Sigmoid colon (tissue), 7 donors: ENCODE results near the gene HCCS. TPM values are rescaled to one million over a fixed set of nuclear protein-coding genes. Genes with fewer than 3 reads are reported as not detected.

Source experiments
- DNase-seq: peaks from one replicate; pipeline ENCODE4 v3.0.0-alpha.2; 2019
- H3K27ac ChIP-seq, 4 donors: fragments of 200-600 bp; sonication (generic); one replicate each; pipeline ENCODE4 v1.5.1; 2016 to 2019; ENCODE audit warnings: mild to moderate bottlenecking in 1 of 4
- H3K27me3 ChIP-seq, 3 donors: fragments of 200-600 bp; sonication (generic); one replicate each; pipeline ENCODE4 v1.5.1; 2019; ENCODE audit warnings: mild to moderate bottlenecking in 1 of 3
- H3K36me3 ChIP-seq, 4 donors: fragments of 200-600 bp; sonication (generic); one replicate each; pipeline ENCODE4 v1.5.1; 2016 to 2019
- H3K4me1 ChIP-seq, 4 donors: fragments of 200-600 bp; sonication (generic); one replicate each; pipeline ENCODE4 v1.5.1; 2017 to 2019
- H3K4me3 ChIP-seq, 4 donors: fragments of 200-600 bp; sonication (generic); one replicate each; pipeline ENCODE4 v1.5.1; 2017 to 2019; ENCODE audit warnings: mild to moderate bottlenecking in 2 of 4, moderate library complexity in 1 of 4
- H3K9me3 ChIP-seq, 4 donors: fragments of 200-600 bp in 3 of 4; sonication (generic) in 3 of 4; one replicate each; pipeline versions ENCODE4 v1.5.1 to v1.6.1; 2013 to 2019
- CTCF ChIP-seq, 4 experiments: fragments of 450-650 bp in 3 of 4; fragments of 200-600 bp in 1 of 4; IDR thresholded peaks; one replicate each; pipeline ENCODE4 v1.5.1; 2016 to 2019; ENCODE audit warnings: antibody characterized with exemption in 4 of 4, mild to moderate bottlenecking in 3 of 4, moderate library complexity in 2 of 4
- EP300 ChIP-seq, 4 donors: sonication (generic); formaldehyde crosslinking; IDR thresholded peaks; one replicate each; pipeline ENCODE4 v1.6.1; 2017; ENCODE audit warnings: antibody characterized with exemption in 4 of 4
- POLR2A ChIP-seq, 2 donors: fragments of 450-650 bp; IDR thresholded peaks; one replicate each; pipeline ENCODE4 v1.6.1; 2016; ENCODE audit warnings: antibody characterized with exemption in 2 of 2, mild to moderate bottlenecking in 2 of 2, moderate library complexity in 2 of 2
- POLR2AphosphoS5 ChIP-seq, 4 donors: sonication (generic); formaldehyde crosslinking; IDR thresholded peaks; one replicate each; pipeline ENCODE4 v1.6.1; 2017; ENCODE audit warnings: antibody characterized with exemption in 4 of 4
- WGBS, 2 donors: extraction: QIAGEN DNeasy Blood & Tissue Kit; methylation state at CpG; one replicate each; pipeline ENCODE4 v1.1.7; 2013; 5-methylcytosine and 5-hydroxymethylcytosine counted together
- intact Hi-C: fragments of 100-400 bp; cut with DNase I; formaldehyde crosslinking; loops from one replicate; pipeline ENCODE4 v1.15.1; 2023
- polyA plus RNA-seq, 3 donors: library from polyadenylated mRNA; stranded (reverse); fragments of 200-250 nt; gene quantifications; one replicate each; pipeline ENCODE4 v1.2.3, GENCODE V29; 2013
- total RNA-seq, 4 donors: library from RNA; depleted of rRNA; stranded (reverse); fragments of >200 nt; gene quantifications; one replicate each; pipeline ENCODE4 v1.1.0, GENCODE V29; 2016
- donor health status: healthy with polysubstance abuse.
- donor health status: Bipolar disorder and iron deficiency.
- donor health status: healthy.

The HCCS gene
- total and polyA plus RNA-seq, 7 donors, result 13.3 to 59.6 (median 20.7) TPM

DNA sequence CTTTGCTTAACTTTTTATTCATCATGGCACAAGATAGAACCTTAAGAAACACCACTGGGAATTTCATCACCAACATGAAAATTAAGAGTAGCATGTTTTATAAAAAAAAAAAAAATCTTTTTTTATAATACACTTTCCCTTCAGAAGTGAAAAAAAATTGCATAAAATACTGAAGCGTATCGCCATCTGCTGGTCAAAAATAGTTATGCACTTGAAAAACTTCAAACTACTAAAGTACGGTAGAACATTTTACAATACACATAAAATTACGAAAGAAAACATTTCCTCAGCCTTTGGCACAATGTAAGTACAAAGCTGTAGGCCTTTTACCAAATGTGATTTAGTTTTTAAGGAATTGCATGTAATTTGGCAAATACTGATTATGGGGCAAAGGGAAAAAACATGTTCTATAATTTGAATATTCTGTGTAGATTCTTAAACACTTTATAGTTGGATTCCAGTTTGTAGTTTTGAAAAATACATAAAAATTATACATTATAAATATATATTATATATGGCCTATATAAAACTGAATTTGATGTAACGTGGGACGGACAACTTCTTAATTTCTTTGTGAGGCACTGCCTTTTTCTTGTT is 26.5 kb downstream of the HCCS start:
- WGBS, 2 donors, result 23 to 33% methylated on average over 6 of the region's 6 CpGs
- TF ChIP-seq POLR2A (IDR thresholded peaks at IDR 0.05), result no peak
- TF ChIP-seq CTCF (IDR thresholded peaks at IDR 0.05), result peak in 3 of 4 experiments; percentile 12 to 59 (median 20)
- Histone ChIP-seq H3K4me3 (no peak overlapping the region), H3K4me1 (no peaks in the 10 kb centered on the region), H3K36me3 (no peaks in the 10 kb centered on the region), H3K9me3 (no peaks in the 10 kb centered on the region), H3K27me3 (no peaks in the 10 kb centered on the region), H3K27ac (no peak overlapping the region)
- intact Hi-C loops, result loop anchor here (1.0 kb wide), 1 partner anchor 948 kb away; no protein-coding TSS in a partner anchor
- DNase-seq, result no peak

- Histone ChIP-seq H3K9me3 (no peaks in the 10 kb centered on the region), H3K27ac (no peak overlapping the region), H3K4me1 (no peaks in the 10 kb centered on the region), H3K27me3 (no peaks in the 10 kb centered on the region), H3K4me3 (no peak overlapping the region), H3K36me3 (no peaks in the 10 kb centered on the region)
- WGBS, 2 donors, result 72 to 78% methylated on average over 56 of the region's 56 CpGs
- TF ChIP-seq EP300 (IDR thresholded peaks at IDR 0.05) (no peak), POLR2A (IDR thresholded peaks at IDR 0.05) (no peak), POLR2AphosphoS5 (IDR thresholded peaks at IDR 0.05) (no peak), CTCF (IDR thresholded peaks at IDR 0.05) (no peak)
- intact Hi-C loops, result loop anchor here (1.0 kb wide), 1 partner anchor 949 kb away; no protein-coding TSS in a partner anchor
- no peak for DNase-seq
Measured at GRCh38 chrX:11138498-11139390, 27.6 kb downstream of the HCCS start.

DNA sequence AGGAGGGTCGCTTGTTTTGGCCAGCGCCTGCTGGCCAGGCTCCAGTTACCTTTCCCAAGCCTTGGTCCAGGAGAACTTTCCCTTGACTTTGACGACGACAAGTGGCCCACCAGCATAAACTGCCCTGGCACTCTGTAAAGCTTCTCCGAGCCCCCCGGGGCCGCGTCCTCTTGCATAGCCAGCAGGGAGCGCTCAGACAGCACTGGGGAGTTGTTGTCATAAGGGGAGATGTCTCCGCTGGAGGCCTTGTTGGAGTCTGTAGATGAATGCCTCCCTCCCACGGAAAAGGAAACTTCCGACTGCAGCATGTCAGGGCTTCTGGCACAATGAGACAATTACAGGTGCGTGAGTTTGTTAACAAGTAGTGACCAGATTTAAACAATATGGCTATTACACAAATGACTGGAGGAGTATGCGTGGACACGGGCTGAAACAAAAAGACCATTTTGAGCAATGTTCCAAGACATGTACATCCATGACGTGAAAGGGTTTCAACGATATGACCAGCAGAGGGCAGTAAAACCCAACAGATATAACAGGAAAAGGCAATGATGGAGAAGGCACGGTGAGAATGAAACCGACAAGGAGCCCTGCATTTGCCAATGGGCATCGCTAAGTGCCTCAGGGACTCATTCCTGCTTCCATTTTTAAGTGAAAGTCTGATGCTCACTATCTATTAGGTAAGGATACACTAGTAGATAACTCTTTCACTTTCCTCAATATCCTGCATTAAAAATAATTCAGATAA is 33.0 kb downstream of the HCCS start:
- no peaks in the 10 kb centered on the region for H3K27me3 ChIP-seq
- peak overlapping the region in 2 of 4 donors; percentile 23 to 34 for H3K27ac ChIP-seq
- intact Hi-C loops, result loop anchor here (1.0 to 5.0 kb wide), 2 partner anchors 613 to 626 kb away; partner anchors contain the start of gene MSL3
- H3K4me3 ChIP-seq, result no peak overlapping the region
- TF ChIP-seq EP300 (IDR thresholded peaks at IDR 0.05) (no peak), POLR2A (IDR thresholded peaks at IDR 0.05) (no peak), POLR2AphosphoS5 (IDR thresholded peaks at IDR 0.05) (peak in 2 of 4 donors; percentile 16 to 19), CTCF (IDR thresholded peaks at IDR 0.05) (peak; percentile 46 to 72 (median 50))
- H3K36me3 ChIP-seq, result no peaks in the 10 kb centered on the region
- peak; percentile 77 for DNase-seq
- 34 to 38% methylated on average over 20 of the region's 20 CpGs for WGBS, 2 donors
- no peaks in the 10 kb centered on the region for H3K9me3 ChIP-seq
- H3K4me1 ChIP-seq, result peaks cover 0 to 9% (median 0%) of the 10 kb centered on the region in 4 donors

DNA sequence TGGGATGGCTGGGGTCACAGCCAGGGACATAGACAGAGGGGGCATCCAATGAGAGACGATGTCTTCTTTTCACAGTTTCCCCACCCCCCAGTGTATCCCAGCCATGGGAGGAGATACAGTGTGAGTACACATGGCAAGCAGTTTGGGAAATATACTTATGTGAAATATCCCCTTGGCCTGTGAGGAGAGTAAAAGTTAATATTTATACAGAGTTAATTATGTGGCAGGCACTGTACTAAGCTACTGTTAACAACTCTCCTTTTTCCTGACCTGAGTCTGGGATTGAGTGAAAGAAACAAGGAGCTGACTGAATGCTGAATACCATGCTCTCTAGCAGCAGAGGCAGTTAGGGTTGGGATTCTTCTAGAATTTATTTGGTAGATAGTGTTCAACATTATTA is 35.3 kb downstream of the HCCS start:
- Histone ChIP-seq H3K9me3 (no peaks in the 10 kb centered on the region), H3K36me3 (no peaks in the 10 kb centered on the region), H3K27ac (peak overlapping the region in 1 of 4 donors; percentile 27), H3K4me3 (no peak overlapping the region), H3K27me3 (no peaks in the 10 kb centered on the region), H3K4me1 (peaks cover 0 to 12% (median 0%) of the 10 kb centered on the region in 4 donors)
- TF ChIP-seq CTCF (IDR thresholded peaks at IDR 0.05) (no peak), POLR2AphosphoS5 (IDR thresholded peaks at IDR 0.05) (no peak), POLR2A (IDR thresholded peaks at IDR 0.05) (no peak), EP300 (IDR thresholded peaks at IDR 0.05) (no peak)
- DNase-seq, result no peak
- intact Hi-C loops, result loop anchor here (5.0 kb wide), 1 partner anchor 281 kb away; no protein-coding TSS in a partner anchor
- 7 to 65% methylated on average over 1 of the region's 1 CpG for WGBS, 2 donors
